IMR-90 (cell line): ENCODE measurements around the gene FUT2. TPM values are rescaled to one million over a fixed set of nuclear protein-coding genes. Genes with fewer than 3 reads are reported as not detected.

Source experiments
- ATAC-seq: fragments of 200-7000 bp; cut with Tn5 transposase; 2 replicates; pipeline ENCODE4 v1.9.1; 2020; ENCODE audit warnings: low read depth, mild to moderate bottlenecking, moderate library complexity
- BruUV-seq: library from RNA; stranded (reverse); fragments of 400-500 nt; replicated peaks from 2 replicates; lab custom pipeline; 2021; lab: Mats Ljungman, UMichigan
- CTCF ChIA-PET: fragments of 300-600 bp; formaldehyde crosslinking; extraction: SDS; loops from one replicate; lab custom pipeline; 2021; ENCODE audit warnings: antibody characterized with exemption; lab: Yijun Ruan, JAX
- POLR2A ChIA-PET: fragments of 300-600 bp; sonication (Branson Sonifier 250); formaldehyde crosslinking; loops from one replicate; lab custom pipeline; 2022; ENCODE audit warnings: antibody characterized with exemption; ENCODE audit not compliant: unreplicated experiment; lab: Charles Lee
- DNase-seq: peaks from one replicate; pipeline ENCODE4 v3.0.0; 2013
- H2AFZ ChIP-seq: replicated peaks from 2 replicates; pipeline ENCODE3; 2013; ENCODE audit warnings: low read length, mild to moderate bottlenecking; ENCODE audit not compliant: poor library complexity
- H2AK5ac ChIP-seq: 2 replicates; pipeline ENCODE4 v1.6.1; 2013; ENCODE audit warnings: low read depth, low read length, inconsistent platforms
- H2AK9ac ChIP-seq: replicated peaks from 2 replicates; pipeline ENCODE3; 2013; ENCODE audit warnings: mild to moderate bottlenecking, low read depth, low read length, moderate library complexity; ENCODE audit not compliant: poor library complexity
- H2BK120ac ChIP-seq: 2 replicates; pipeline ENCODE4 v1.6.1; 2013; ENCODE audit warnings: low read depth, low read length, inconsistent platforms
- H2BK15ac ChIP-seq: 3 replicates; pipeline ENCODE4 v1.6.1; 2013; ENCODE audit warnings: low read depth, low read length, inconsistent platforms
- H2BK20ac ChIP-seq: 2 replicates; pipeline ENCODE4 v1.6.1; 2013; ENCODE audit warnings: low read depth, mild to moderate bottlenecking, inconsistent platforms, low read length, moderate library complexity
- H2BK5ac ChIP-seq: 2 replicates; pipeline ENCODE4 v1.6.1; 2013; ENCODE audit warnings: mild to moderate bottlenecking, low read depth, low read length, inconsistent platforms; ENCODE audit not compliant: poor library complexity, severe bottlenecking
- H3K14ac ChIP-seq: replicated peaks from 2 replicates; pipeline ENCODE4 v1.6.1; 2013; ENCODE audit warnings: low read depth, low read length, inconsistent platforms
- H3K18ac ChIP-seq: 2 replicates; pipeline ENCODE4 v1.6.1; 2013; ENCODE audit warnings: low read depth, low read length, control low read depth
- H3K23ac ChIP-seq: 2 replicates; pipeline ENCODE4 v1.6.1; 2013; ENCODE audit warnings: low read depth, low read length, inconsistent platforms
- H3K27ac ChIP-seq: 2 replicates; pipeline ENCODE4 v1.5.1; 2013; ENCODE audit warnings: mild to moderate bottlenecking, control low read depth, low read length; ENCODE audit not compliant: insufficient read depth
- H3K27me3 ChIP-seq: 2 replicates; pipeline ENCODE4 v1.6.1; 2013; ENCODE audit warnings: low read length; ENCODE audit not compliant: control insufficient read depth, insufficient read depth
- H3K36me3 ChIP-seq: 2 replicates; pipeline ENCODE4 v1.6.1; 2013; ENCODE audit warnings: low read length, mixed read lengths; ENCODE audit not compliant: control insufficient read depth, insufficient read depth
- H3K4ac ChIP-seq: 2 replicates; pipeline ENCODE4 v1.6.1; 2013; ENCODE audit warnings: low read depth, low read length, inconsistent platforms
- H3K4me1 ChIP-seq: 2 replicates; pipeline ENCODE4 v1.6.1; 2013; ENCODE audit warnings: low read length, mixed read lengths; ENCODE audit not compliant: control insufficient read depth, insufficient read depth
- H3K4me2 ChIP-seq: 2 replicates; pipeline ENCODE4 v1.6.1; 2013; ENCODE audit warnings: low read depth, mild to moderate bottlenecking, control low read depth, low read length, moderate library complexity
- H3K4me3 ChIP-seq: 2 replicates; pipeline ENCODE4 v1.5.1; 2013; ENCODE audit warnings: low read depth, mild to moderate bottlenecking, control low read depth, low read length, moderate library complexity; ENCODE audit not compliant: insufficient read depth
- H3K56ac ChIP-seq: 2 replicates; pipeline ENCODE4 v1.6.1; 2013; ENCODE audit warnings: low read length, inconsistent platforms; ENCODE audit not compliant: insufficient read depth; ENCODE audit errors: extremely low read depth
- H3K79me1 ChIP-seq, 2 experiments: 2 replicates each; pipeline ENCODE4 v1.6.1; 2013; ENCODE audit warnings: low read length in 2 of 2, inconsistent platforms in 1 of 2, low read depth in 1 of 2
- H3K9ac ChIP-seq: 2 replicates; pipeline ENCODE4 v1.6.1; 2013; ENCODE audit warnings: low read depth, low read length, control low read depth
- H3K9me1 ChIP-seq: 2 replicates; pipeline ENCODE4 v1.6.1; 2013; ENCODE audit warnings: low read length, inconsistent platforms; ENCODE audit not compliant: insufficient read depth
- H3K9me3 ChIP-seq: 2 replicates; pipeline ENCODE4 v1.6.1; 2013; ENCODE audit warnings: low read length; ENCODE audit not compliant: control insufficient read depth, insufficient read depth
- H4K20me1 ChIP-seq: 2 replicates; pipeline ENCODE4 v1.6.1; 2013; ENCODE audit warnings: low read length, inconsistent platforms; ENCODE audit not compliant: insufficient read depth
- H4K5ac ChIP-seq: 2 replicates; pipeline ENCODE4 v1.6.1; 2013; ENCODE audit warnings: mild to moderate bottlenecking, low read depth, low read length, control low read depth
- H4K8ac ChIP-seq, 2 experiments: 2 replicates each; pipeline ENCODE4 v1.6.1; 2013; ENCODE audit warnings: low read depth in 2 of 2, low read length in 2 of 2, control low read depth in 1 of 2, inconsistent platforms in 1 of 2
- H4K91ac ChIP-seq: 2 replicates; pipeline ENCODE4 v1.6.1; 2013; ENCODE audit warnings: low read depth, low read length, inconsistent platforms; ENCODE audit not compliant: insufficient read depth
- MXI1 ChIP-seq: IDR thresholded peaks from 2 replicates; pipeline ENCODE4 v1.6.1; 2012; ENCODE audit warnings: low read depth, mild to moderate bottlenecking, low read length, moderate library complexity, borderline replicate concordance
- RAD21 ChIP-seq: IDR thresholded peaks from 2 replicates; pipeline ENCODE4 v1.6.1; 2012; ENCODE audit warnings: low read length, improper control_type of control experiment
- WGBS, 2 experiments: methylation state at CpG; one replicate each; pipeline versions ENCODE4 v1.1.5 to v1.1.7; 2013; ENCODE audit warnings: missing lambda C conversion rate in 2 of 2; ENCODE audit not compliant: insufficient read length in 1 of 2; ENCODE audit errors: extremely low coverage in 2 of 2; 5-methylcytosine and 5-hydroxymethylcytosine counted together
- dilution Hi-C: fragments of 300-500 bp; cut with HindIII; formaldehyde crosslinking; loops from one replicate; pipeline ENCODE4 v1.14.3; 2018; ENCODE audit warnings: low sequenced_read_pairs; ENCODE audit not compliant: unreplicated experiment
- in situ Hi-C: fragments of 300-500 bp; cut with MboI; formaldehyde crosslinking; loops from 3 replicates; pipeline ENCODE4 v1.14.3; 2019; ENCODE audit warnings: low sequenced_read_pairs, inconsistent platforms, mixed read lengths
- intact Hi-C: fragments of 100-400 bp; cut with micrococcal nuclease; formaldehyde crosslinking; loops from 2 replicates; pipeline ENCODE4 v1.10.0; 2022
- polyA plus RNA-seq, 3 experiments: library from polyadenylated mRNA; depleted of rRNA; stranded (reverse); fragments of >200 nt; gene quantifications; 2 replicates each; pipeline ENCODE4 v1.2.3, GENCODE V29; 2012; ENCODE audit warnings: low replicate concordance in 1 of 3
- total RNA-seq: library from RNA; depleted of rRNA; stranded (reverse); fragments of >200 nt; gene quantifications from 2 replicates; pipeline ENCODE4 v1.2.3, GENCODE V29; 2012

Gene FUT2
- total and polyA plus RNA-seq, 2 of the 4 experiments (the other 2 are of a cell fraction) = not detected

- Histone ChIP-seq H3K36me3 (no peaks in the 10 kb centered on the region), H3K9me1 (peaks cover 7% of the 10 kb centered on the region), H3K9me3 (no peaks in the 10 kb centered on the region), H3K79me1 (no peaks in the 10 kb centered on the region), H3K27me3 (peaks cover 9% of the 10 kb centered on the region; the same call in 1 of the 2 replicates), H2BK120ac (no peak overlapping the region), H3K4me2 (no peak overlapping the region), H4K20me1 (peaks cover 6% of the 10 kb centered on the region; the same call in 1 of the 2 replicates), H3K27ac (no peak overlapping the region), H2BK20ac (no peak overlapping the region), H4K5ac (no peak overlapping the region), H2BK15ac (no peak overlapping the region), H2AFZ (no peak overlapping the region), H3K4ac (no peak overlapping the region), H2BK5ac (no peak overlapping the region), H4K8ac (no peak overlapping the region), H3K4me1 (peaks cover 3% of the 10 kb centered on the region; the same call in 1 of the 2 replicates), H3K14ac (no peak overlapping the region), H3K56ac (no peak overlapping the region), H3K4me3 (no peak overlapping the region), H2AK9ac (no peak overlapping the region), H3K23ac (no peak overlapping the region), H3K18ac (no peak overlapping the region), H4K91ac (no peak overlapping the region), H2AK5ac (no peak overlapping the region), H3K9ac (no peak overlapping the region)
- no peak for TF ChIP-seq RAD21
- TF ChIP-seq MXI1 = no peak
- ATAC-seq = no peak
- DNase-seq = no peak
- no TSS peak for BruUV-seq
- dilution Hi-C loops = no loop called here
- ChIA-PET CTCF (no interaction called here), POLR2A (no interaction called here)
- in situ Hi-C loops = no loop called here
- intact Hi-C loops = loop anchor here (5.0 kb wide), 1 partner anchor 105 kb away; no protein-coding TSS in a partner anchor
- WGBS, 2 experiments = 86% methylated on average over 12 of the region's 13 CpGs; no CpG with 5 or more reads in 1 of the 2 experiments
These were observed 18.9 kb upstream of the FUT2 start for GRCh38 chr19:48676887-48677286.
